ENCODE data around the gene SLMAP.

The SLMAP gene

GRCh38 chr3:57978316-57978715 is 222.2 kb downstream of the SLMAP start:
- no peaks in the 10 kb centered on the region for H3K79me2 ChIP-seq (ENCODE audit: insufficient read depth, low read length)
- no peaks in the 10 kb centered on the region for H4K20me1 ChIP-seq (ENCODE audit: insufficient read depth, low read length)
- peaks cover 11% of the 10 kb centered on the region for H3K4me1 ChIP-seq (ENCODE audit: insufficient read depth, low read length)
- H3K9ac ChIP-seq (ENCODE audit: low read depth, low read length) = no peak overlapping the region
- ATAC-seq (ENCODE audit: insufficient read depth, low read depth) (no peak), DNase-seq (no peak)
- H3K4me2 ChIP-seq (ENCODE audit: insufficient read depth, low read length) = no peak overlapping the region
- H3K27ac ChIP-seq (ENCODE audit: low read length) = no peak overlapping the region
- H3K9me3 ChIP-seq (ENCODE audit: insufficient read depth, low read length, severe bottlenecking) = no peaks in the 10 kb centered on the region
- no peaks in the 10 kb centered on the region for H3K36me3 ChIP-seq (ENCODE audit: insufficient read depth, low read length)
- TF ChIP-seq CTCF (IDR thresholded peaks at IDR 0.05; ENCODE audit: borderline replicate concordance, extremely low read depth, low read length, poor library complexity, severe bottlenecking) = no peak
- no peak for TF ChIP-seq EZH2 (IDR thresholded peaks at IDR 0.05; ENCODE audit: borderline replicate concordance, low read depth, low read length, severe bottlenecking)
- H3K27me3 ChIP-seq (ENCODE audit: insufficient read depth, low read length, poor library complexity) = no peaks in the 10 kb centered on the region
- no peak overlapping the region for H2AFZ ChIP-seq (ENCODE audit: low read depth, low read length)
- H3K4me3 ChIP-seq (ENCODE audit: low read depth in 1 of 2, low read length in 2 of 2) = no peak overlapping the region
